ENCODE results near the gene GNAO1.

GNAO1 gene

DNA sequence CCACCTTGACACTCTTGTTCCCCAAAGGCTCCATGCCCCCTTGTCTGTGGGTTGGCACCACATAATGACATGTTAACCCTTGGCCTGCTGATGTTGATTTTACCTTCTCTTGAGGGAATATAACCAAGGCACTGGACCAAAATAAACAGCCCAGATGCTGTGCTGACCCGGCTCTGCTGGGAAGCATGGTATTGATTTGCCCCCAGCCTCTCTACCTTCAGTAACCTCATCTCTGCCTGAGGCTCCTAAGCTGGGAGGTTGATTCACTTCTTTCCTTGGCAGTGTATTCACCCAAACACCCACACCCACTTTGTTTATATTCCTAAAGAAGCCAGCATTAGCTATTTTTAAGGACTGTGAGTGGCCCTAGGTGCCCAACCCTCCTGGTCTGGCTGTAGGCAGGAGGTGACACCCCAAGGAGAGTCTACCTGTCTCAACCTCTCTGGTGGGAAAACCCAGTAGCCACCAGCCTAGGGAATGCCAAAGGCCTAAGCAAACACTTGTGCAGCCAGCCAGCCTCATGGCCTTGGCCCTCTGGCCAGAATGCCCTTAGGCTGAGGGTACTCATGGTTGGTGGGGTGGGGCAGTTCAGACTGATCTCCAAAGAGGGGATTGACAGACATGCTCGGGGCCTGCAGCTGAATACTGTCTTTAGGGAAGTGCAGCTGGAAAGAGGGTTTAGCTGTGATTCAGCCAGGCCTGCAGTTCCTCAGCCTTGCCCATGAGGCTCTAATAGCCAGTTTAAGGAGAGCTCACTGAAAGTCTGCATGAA, 42.7 kb downstream of the GNAO1 start:
- TF ChIP-seq, protein P1, sequence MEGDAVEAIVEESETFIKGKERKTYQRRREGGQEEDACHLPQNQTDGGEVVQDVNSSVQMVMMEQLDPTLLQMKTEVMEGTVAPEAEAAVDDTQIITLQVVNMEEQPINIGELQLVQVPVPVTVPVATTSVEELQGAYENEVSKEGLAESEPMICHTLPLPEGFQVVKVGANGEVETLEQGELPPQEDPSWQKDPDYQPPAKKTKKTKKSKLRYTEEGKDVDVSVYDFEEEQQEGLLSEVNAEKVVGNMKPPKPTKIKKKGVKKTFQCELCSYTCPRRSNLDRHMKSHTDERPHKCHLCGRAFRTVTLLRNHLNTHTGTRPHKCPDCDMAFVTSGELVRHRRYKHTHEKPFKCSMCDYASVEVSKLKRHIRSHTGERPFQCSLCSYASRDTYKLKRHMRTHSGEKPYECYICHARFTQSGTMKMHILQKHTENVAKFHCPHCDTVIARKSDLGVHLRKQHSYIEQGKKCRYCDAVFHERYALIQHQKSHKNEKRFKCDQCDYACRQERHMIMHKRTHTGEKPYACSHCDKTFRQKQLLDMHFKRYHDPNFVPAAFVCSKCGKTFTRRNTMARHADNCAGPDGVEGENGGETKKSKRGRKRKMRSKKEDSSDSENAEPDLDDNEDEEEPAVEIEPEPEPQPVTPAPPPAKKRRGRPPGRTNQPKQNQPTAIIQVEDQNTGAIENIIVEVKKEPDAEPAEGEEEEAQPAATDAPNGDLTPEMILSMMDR (conservative IDR thresholded peaks at IDR 0.05; ENCODE audit: control insufficient read depth, insufficient read depth, low read depth, low read length) = no peak
- no peak for DNase-seq (ENCODE audit: low read depth)
- H3K4me3 ChIP-seq (ENCODE audit: control insufficient read depth, low read depth, low read length) = no peak overlapping the region

DNA sequence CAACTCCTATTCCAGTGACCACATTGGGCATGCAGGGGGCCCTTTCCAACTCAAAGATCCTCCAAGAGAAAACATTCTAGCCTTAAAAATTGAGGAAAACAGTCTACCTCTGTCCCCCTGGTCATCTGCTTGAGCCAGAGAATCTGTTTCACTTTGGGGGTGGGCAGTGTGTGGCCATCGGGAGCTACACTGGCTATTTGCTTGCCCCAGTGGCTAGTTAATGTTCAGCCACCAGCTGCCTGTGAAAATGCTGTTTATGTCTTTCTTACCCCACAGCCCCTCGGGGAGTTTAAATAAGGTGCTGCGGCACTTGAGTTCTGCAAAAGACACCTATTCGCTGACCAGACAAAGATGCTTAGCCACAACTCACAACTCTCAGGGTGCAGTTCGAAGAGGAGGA, 43.4 kb downstream of the GNAO1 start:
- H3K4me3 ChIP-seq (ENCODE audit: control insufficient read depth, low read depth, low read length) = no peak overlapping the region
- TF ChIP-seq, protein P1 (conservative IDR thresholded peaks at IDR 0.05; ENCODE audit: control insufficient read depth, insufficient read depth, low read depth, low read length) = no peak
- no peak for DNase-seq (ENCODE audit: low read depth)

DNA sequence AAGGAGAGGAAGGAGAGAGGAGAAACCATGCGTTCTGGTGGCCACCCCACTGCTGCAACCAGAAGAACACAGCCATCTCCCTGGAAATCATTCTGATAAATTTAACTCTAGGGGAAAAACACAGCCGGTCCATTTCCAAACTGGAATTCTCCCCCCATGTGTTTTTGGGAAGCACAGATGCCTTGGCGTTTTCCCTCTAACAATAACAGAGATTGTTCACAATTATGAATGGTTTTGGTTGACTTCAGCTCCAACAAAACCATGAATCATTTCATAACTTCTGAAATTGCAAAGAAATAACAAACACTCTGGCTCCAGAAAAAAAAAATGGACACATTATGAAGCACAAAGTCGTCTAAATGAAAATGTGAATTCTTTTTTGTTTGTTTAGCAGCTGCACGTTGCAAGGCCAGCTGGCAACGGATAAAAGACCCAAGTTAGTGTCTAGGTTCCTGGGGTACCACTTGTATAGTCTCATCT, 46.2 kb downstream of the GNAO1 start:
- H3K4me3 ChIP-seq (ENCODE audit: control insufficient read depth, low read depth, low read length) = no peak overlapping the region
- TF ChIP-seq, protein P1 (conservative IDR thresholded peaks at IDR 0.05; ENCODE audit: control insufficient read depth, insufficient read depth, low read depth, low read length) = no peak
- no peak for DNase-seq (ENCODE audit: low read depth)

DNA sequence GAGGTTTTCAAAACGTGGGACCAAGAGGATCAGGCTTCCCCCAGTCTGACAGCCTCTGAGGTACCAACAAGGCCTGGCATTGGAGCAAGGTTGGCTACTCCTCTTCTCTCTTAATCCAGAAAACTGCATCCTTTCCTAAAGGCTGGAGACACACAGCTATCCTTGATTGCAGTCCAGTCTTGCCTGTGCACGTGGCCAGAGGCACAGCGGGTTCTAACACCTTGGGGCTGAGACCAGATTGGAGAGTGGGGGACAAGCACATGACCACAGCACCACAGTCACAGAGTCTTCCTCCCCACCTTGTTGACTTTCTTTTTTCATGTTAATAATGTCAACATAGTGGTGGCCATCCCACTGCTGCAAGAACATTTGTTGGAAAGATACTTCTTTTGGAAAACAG, 46.9 kb downstream of the GNAO1 start:
- TF ChIP-seq, protein P1 (conservative IDR thresholded peaks at IDR 0.05; ENCODE audit: control insufficient read depth, insufficient read depth, low read depth, low read length) = no peak
- DNase-seq (ENCODE audit: low read depth) = no peak
- H3K4me3 ChIP-seq (ENCODE audit: control insufficient read depth, low read depth, low read length) = no peak overlapping the region

DNA sequence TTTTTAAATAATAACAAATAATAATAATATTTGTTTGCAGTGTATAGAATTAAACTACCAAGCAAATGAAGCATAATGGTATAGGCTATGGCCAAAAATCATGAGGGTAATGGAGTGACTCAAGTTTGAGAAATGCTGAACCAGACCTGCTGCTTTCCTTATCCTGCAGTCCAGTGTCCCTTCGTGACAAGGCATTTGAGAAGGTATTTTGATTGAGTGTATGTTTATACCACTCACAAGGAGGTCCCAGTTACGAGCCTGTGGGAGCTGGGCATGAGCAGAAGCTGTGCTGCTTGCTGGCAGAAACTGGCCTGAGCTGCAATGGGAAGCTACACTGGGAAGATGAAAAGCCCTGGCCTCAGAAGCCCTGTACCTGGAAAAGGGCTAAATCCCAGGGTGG, 50.3 kb downstream of the GNAO1 start:
- DNase-seq (ENCODE audit: low read depth) = no peak
- TF ChIP-seq, protein P1 (conservative IDR thresholded peaks at IDR 0.05; ENCODE audit: control insufficient read depth, insufficient read depth, low read depth, low read length) = no peak
- no peak overlapping the region for H3K4me3 ChIP-seq (ENCODE audit: control insufficient read depth, low read depth, low read length)

DNA sequence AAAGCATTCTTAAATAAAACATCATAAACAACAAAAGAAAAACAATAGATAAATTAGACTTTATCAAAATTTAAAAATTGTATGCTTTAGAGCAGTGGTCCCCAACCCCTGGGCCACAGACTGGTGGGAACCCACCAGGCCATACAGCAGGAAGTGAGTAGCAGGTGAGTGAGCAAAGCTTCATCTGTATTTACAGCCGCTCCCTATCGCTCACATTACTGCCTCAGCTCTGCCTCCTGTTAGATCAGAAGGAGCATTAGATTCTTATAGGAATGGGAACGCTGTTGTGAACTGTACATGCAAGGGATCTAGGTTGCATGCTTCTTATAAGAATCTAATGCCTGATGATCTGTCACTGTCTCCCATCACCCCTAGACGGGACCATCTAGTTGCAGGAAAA, 51.5 kb downstream of the GNAO1 start:
- TF ChIP-seq, protein P1 (conservative IDR thresholded peaks at IDR 0.05; ENCODE audit: control insufficient read depth, insufficient read depth, low read depth, low read length) = no peak
- H3K4me3 ChIP-seq (ENCODE audit: control insufficient read depth, low read depth, low read length) = no peak overlapping the region
- DNase-seq (ENCODE audit: low read depth) = no peak

Measured in fibroblast of mammary gland (primary cell).